Stimulated activated CD4-positive, alpha-beta T cell treated with anti-CD3 and anti-CD28 coated beads, Interleukin-2, amount 100 ng/mL, for 4 hours (primary cell): Measurements from ENCODE around the gene NR1H4.
"Not testable (repeated sequence)": the region's sequence is repeated elsewhere in the genome, so short reads cannot be mapped to it uniquely, and the experiment has no call there.

Source experiments
- DNase-seq: peaks from one replicate; pipeline ENCODE4 v3.0.0-alpha.2; 2020; ENCODE audit warnings: low read depth

NR1H4 gene

DNA sequence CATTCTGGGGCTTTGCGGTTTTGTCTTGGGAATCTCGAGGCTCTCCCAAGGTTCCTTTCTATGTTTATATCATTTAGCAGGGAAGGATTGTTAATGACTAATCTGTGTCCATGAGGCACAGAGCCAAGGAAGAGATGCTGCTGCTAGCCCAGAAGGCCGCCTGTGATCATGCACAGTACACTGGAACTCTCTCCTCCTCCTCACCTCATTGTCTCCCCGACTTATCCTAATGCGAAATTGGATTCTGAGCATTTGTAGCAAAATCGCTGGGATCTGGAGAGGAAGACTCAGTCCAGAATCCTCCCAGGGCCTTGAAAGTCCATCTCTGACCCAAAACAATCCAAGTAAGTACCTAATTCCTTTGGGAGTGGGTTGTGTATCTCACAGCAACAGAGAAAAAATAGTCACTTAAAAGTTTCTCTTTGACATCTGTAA lies at the start of gene NR1H4:
NR1H4 (plus strand) TSS at position 151 of the 435 bp plus-strand sequence. CDS start 19,458 bp downstream, outside the sequence.
- DNase-seq: no peak

DNA sequence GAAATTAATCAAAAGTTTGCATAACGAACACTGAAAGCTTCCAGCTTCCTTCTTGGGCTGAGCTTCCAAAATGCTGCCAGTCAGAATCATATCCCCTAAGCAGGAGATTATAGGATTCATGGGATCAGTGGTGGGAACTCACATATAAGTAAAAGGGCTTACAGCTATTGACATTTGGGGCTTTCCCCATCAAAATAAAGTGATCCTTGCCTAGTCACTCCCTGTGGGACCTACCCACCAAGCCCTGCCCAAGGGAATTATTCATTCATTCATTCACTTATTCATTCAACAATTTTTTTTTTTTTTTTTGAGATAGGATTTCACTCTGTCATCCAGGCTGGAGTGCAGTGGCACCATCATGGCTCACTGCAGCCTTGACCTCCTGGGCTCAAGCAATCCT lies 47.5 kb upstream of the NR1H4 start:
- DNase-seq: no peak

DNA sequence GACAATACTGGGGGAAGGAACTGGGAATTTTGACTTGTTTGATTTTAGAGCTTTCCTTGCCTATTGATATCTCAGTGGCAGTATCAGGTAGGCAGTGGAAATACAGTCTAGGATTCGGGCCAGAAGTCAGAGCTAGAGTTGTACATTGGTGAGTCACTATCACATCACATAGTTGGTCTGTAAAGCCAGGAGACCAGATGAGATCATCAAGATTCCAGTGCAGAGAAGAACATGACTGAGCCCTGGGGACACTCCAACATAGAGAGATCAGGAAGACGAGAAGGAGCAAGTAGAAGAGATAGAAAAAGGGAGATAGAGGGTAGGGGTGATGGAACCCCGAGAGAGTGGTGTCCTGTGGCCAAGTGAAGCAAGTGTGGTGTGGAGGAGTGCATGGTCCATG lies 46.6 kb upstream of the NR1H4 start:
- no peak for DNase-seq

DNA sequence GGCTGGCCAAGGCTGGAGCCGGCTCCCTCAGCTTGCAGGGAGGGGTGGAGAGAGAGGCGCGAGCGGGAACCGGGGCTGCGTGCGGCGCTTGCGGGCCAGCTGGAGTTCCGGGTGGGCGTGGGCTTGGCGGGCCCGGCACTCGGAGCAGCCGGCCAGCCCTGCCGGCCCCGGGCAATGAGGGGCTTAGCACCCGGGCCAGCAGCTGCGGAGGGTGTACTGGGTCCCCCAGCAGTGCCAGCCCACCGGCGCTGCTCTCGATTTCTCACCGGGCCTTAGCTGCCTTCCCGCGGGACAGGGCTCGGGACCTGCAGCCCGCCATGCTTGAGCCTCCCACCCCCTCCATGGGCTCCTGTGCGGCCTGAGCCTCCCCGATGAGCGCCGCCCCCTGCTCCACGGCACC lies 43.4 kb upstream of the NR1H4 start:
- DNase-seq: not testable (repeated sequence)

DNA sequence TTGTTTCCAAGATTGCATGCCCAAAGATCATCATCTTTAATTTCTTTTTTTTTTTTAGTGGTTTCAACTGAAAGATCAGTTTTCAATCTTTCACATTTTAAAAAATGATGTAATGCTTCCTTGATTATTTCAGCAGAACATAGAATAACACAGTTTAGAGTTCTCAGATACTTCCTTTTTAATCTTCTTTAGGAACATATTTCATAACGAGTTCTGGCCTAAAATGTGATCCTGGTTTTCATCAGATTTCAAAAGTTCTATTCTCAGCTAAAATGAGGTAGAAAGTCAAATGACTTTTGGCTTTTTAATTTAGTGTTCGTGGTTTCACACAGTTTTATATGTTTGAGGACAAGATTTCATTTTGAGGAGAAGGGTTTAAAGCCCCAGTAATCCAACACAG lies 40.0 kb upstream of the NR1H4 start:
- no peak for DNase-seq

DNA sequence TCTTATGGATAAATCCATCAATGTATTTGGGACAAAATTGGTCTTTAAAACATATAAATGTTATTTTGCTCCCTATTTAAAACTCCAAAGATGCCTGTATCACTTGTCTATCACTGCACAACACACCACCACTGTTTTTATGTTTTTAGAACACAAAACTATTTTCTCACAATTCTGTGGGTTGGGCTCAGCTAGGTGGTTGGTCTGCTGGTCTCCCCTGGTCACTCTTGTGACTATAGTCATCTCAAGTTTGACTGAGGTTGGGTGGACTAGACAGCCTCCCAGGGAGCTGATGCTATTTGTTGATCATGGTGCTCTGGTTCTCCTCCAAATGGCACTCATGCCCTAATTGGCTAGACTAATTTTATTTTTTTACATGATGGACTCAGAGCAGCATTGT lies 39.5 kb upstream of the NR1H4 start:
- DNase-seq: no peak

DNA sequence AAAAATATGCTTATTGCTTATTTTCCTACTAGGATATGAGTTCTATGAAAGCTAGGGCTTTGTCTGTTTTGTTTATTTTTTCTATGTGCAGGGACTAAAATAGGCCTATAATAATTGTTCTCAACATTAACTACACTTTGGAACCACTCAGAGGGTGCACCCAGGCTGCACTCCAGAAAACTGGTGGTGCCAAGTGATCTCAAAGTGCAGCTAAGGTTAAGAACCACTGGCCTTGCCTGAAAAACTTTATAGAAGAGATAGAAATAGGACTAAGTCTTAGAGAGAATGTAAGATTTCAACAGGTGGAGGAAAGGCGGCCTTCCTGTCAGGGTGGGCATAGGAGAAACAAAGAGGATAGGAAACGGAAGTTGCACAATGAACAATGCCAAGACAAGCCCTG lies 37.7 kb upstream of the NR1H4 start:
- DNase-seq: no peak

DNA sequence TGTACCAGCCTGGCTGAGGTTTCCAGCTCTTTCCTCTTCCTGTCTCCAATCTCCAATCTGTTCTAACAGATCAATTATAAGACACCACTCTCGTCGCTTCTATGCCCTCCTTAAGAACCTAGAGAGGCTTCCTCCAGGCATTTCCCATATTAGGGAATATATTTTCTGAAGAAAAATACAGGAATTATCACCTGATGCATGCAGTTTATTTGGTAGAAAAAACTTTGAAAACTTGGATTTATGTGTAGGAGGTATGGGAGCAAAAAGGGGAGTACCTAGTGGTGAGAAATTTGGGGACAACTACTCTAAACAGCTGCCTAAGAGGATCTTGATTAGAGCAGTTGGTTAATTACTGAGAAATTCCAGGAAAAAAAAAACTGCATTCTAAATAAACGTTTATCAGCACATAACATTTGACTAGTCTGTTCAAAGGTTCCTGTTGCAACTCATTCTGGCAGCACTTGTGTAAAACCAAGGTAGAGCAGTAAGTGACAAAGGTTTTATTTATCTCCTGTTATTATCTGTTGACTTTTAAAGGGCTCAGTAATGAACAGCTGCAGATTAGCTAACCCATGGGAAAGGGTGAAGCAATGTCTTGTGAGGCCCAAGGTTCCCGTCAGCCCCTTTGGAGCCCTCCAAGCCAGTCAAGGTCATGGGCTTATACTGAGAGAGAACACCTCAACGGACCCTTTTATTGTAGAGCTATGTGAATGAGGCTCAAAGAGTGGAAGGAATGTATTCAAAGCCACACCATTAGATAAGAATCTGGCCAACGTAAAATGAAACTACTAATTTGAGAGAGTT lies 36.4 kb upstream of the NR1H4 start:
- DNase-seq: no peak

DNA sequence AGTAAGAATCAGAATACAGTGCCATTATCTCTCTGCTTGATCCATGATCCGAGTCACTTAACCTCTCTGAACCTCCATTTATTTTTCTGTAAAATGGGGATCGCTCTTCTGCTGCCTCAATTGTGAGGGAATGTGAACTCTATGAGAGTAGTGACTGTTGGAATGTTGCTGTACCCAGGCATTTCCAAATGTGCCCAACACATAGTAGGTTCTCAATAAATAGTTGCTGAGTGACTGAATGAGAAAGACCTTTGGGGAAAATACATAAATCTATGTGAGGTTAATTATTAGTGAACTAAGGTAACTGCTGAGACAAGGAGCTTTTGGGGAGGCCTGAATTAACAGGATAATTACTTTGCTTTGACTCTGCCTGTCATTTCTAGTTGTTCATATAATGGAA lies 33.9 kb upstream of the NR1H4 start:
- DNase-seq: no peak

DNA sequence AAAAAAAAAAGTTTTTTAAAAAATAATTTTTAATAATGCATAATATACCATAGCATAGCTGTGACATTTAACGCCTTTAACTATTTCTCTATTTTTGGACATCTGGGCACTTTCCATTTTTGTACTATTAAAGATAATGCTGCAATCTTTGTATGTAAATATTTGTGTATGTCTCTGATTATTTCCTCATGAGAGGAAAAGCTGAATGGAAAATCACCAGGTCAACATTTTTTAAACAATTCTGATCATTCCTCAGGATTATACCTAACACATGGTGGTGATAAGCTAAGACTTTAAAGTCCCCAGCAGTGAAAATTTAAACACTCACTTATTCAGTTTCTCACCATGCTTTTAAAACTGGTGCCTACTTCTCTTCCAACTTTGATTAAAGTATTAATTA lies 31.3 kb upstream of the NR1H4 start:
- DNase-seq: no peak

DNA sequence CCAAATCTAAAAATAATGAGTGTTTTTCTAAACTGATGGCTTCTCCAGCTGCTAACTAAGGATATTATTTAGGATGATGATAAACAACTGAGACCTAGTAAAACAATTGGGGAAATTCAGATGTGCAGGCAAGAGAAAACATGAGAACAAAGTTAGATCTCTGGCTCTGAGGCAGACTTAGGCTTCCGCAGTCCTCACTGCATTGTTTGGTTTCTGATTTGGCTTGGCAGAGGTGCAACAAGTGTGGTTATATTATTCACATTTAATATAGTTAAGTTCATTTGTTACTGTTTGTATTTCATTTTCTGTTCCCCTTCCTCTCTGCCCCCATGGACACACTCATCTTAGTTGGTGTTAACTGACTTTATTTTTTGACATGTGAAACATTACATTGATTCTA lies 30.2 kb upstream of the NR1H4 start:
- no peak for DNase-seq

DNA sequence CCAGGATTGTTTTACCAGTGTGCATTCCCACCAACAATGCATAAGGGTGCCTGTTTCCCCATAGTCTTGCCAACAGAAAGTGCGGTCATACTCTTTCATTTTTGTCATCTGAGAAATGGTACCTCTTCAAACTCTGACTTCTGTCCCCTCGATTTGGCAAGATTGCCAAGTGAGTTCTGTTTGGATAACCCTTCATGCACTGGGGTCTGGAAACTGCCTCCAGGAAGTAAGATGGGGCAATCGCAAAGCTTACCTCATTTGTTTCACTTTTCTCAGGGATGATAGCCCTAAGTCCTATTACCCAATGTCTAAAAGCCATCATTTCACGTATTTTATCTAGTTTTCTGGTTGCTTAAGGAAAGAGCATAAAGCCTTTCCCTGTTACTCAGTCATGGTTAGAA lies 28.6 kb upstream of the NR1H4 start:
- no peak for DNase-seq

DNA sequence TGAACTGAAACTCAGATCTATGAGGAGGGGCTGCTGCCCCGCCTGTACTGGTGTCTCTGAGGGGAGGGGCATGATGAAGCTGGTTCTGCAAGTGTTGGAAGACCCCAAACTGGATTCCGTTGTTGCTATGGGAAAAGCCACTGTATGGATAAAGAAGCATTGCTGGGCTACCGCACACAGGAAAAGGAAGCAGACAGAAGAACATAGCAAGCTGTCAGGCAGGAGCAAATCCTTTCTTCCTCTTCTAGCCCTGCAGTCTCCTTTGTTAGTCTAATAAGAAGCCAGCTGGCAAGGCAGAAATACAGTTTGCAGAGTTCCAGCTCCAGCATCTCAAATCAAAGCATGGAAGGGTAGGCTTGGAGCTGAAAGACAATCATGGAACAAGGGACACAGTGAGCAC lies 26.3 kb upstream of the NR1H4 start:
- no peak for DNase-seq

DNA sequence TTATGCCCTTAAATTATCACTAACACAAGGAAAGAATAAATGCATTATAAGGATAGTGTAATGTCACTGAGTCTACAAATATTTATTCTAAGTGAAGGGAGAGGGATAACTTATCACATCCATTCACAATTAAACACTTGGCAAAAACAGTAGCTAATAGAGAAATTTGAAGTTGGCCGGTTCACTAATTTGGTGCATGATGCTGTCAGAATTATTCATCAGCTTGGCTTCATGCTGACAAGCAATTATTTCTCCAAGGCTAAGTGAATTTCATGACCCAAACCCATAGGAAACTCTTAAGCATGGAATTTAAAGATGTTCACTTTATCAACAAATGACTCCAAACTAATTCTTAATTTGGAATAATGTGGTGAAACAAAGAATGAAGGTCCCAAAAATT lies 25.0 kb upstream of the NR1H4 start:
- no peak for DNase-seq

DNA sequence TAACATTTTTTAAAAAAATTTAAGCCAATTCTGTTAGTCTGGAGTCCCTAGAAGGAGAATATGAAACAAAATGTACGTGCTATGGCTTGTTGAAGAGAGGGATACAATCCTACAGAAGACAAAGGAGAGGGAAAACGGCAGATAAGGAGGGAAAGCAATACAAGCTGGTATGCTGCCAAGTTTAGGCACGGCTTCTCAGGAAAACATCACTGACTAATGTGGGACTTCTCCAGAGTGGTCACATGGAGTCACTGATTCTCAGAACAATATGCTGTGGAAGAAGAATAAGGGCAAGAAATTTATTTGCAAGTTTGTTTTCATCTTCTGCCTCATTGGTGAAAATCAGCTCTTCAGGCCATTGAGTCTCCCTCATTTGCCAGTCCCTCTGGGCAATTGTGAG lies 22.9 kb upstream of the NR1H4 start:
- no peak for DNase-seq

DNA sequence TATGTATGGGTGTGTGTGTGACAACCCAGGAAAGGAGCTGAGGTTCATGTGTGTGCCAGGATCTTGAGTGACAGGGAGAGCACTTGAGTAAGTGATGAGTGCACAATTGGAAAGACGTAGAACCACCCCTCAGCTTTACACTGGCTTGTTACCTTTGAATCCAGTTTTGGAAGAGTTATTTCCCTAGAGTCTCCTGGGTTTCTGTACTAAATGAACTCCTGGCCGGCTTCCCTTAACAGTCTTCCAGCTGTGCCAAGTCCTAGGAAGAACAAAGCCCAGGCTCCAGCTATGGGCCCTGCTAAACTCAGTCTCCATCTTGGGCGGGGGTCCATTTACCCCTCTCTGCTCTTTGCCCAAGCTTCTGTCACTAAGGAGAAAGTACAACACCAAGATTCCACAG lies 19.7 kb upstream of the NR1H4 start:
- no peak for DNase-seq

DNA sequence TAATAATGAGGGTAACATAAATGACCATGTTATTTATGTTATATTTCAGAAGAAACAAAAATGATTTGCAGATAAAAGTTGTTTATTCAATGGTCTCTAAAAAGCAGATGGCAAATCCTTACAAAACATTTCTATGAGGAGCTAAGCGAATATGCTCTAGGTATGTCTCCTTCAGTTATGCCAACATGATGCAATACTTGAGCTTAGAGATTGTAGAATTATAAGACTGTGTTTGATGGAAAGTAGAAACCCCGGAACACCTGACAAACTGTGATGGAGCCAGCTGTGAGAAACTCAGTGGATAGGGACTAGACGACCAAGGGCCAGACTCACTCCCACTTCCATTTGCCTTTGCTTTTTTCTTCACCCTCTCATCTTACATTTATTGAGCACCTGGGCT lies 17.8 kb upstream of the NR1H4 start:
- DNase-seq: no peak

DNA sequence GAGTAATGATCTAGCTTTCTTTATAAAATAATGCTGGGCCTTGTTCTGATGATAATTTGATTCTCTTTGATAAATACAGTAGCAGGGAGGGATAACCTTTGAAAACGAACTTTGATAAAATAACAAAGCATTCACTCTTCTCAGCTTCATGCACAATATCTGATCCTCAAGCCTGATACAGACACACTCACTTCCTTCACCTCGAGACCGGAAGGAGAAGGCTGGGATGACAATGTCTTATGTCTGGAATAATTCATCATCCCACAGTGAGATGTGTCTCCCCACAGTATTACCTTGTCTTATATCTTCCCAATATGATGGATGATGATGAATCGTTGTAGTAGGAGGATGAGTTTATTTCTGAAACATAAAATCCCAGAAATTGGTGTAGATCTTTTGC lies 15.5 kb upstream of the NR1H4 start:
- DNase-seq: no peak

DNA sequence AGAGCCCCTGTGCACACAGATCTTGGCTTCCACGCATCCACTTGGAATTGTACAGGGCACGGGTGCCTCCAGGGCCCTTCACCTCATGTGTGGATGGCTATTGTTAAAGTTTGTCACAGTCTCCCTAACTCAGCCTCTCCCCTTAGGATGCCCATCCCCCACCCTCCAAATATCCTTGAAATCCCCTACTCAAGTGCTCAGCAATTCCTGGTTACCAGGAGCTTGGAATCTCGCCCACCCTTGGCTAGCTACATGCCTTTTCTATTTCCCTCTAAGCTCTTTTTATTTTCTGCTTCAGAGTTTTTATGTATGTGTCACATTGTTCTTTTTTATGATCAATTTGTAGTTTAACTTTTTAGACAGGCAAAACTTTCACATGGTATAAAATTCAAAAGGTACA lies 13.0 kb upstream of the NR1H4 start:
- DNase-seq: no peak

DNA sequence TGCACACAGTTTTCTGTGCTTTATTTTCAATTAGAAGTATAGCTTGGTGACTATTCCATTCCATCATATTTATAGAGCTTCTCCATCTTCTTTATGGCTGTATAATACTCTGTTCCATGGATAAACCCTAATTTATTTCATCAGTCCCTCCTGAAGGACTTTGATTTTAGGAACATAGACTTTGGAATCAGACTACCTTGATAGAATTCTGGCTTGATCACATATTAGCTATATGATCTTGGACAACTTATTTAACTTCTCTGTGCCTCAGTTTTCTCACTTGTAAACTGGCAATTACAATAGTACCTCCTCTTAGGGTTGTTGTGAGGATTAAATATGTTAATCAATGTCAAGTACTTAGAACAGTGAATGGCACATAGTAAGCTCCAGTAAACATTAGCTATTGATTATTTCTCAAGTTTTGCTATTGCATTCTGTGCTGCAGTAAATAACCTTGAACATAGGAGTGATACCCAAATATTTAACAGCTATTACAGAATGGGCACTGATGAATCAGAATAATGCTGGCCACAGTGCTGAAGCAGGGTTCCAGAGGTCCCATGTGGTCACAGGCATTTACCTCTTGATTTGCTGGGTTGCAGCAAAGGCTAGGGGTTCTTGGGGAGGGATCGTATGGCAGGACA lies 12.2 kb upstream of the NR1H4 start:
- no peak for DNase-seq

DNA sequence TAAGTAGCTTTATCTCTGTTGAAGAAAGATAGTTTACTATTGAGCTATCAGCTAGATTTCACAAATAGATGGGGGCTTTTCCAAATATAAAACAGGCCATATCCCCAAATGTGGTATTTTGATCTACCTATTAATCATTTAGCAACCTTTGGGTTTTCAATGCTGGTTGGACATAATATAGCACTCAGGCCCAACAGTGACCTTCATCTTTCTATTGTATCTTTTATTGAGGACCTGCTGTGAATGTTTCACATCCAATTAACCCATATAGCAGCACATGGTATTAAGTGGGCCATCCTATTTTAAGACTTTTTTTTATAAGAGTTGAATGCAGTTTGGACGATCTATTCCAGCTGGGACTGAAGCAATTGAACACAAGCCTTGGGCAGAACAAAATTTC lies 10.0 kb upstream of the NR1H4 start:
- no peak for DNase-seq

DNA sequence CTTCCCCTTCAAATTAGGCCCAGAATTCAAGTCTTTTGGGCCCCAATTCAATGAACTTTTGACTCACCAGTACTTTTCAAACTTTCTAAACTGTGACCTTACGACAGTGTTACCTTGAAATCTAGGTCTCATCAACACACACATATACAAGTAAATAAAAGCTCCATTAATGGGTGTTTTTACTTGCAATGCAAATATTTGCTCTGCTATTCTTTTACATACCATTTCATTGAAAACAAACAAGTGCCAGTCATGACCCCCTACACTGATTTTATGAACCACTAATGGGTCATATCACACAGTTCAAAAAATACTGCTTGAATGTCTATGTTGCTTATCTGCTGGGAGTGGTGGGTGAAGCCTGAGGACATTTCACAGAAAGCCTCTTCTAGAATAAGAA lies 9.1 kb upstream of the NR1H4 start:
- no peak for DNase-seq

DNA sequence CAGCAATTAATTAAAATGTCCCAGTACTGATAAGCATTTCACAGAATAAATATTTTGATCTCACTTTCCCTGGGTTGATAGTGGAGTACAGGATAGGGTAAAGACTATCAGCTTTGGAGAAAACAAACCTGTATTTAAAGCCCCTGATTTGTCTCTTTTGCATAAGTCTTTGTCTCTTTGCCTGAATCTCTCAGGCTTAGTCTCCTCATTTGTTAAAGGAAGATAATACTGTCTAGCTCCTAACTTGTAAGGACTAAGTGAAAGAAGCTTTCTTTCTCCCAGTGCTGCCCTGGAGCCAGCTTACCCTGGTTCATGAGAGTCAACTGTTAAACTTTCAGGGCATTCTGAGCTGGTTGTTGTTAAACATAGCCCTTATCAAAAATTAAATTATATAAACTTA lies 5.5 kb upstream of the NR1H4 start:
- DNase-seq: no peak

DNA sequence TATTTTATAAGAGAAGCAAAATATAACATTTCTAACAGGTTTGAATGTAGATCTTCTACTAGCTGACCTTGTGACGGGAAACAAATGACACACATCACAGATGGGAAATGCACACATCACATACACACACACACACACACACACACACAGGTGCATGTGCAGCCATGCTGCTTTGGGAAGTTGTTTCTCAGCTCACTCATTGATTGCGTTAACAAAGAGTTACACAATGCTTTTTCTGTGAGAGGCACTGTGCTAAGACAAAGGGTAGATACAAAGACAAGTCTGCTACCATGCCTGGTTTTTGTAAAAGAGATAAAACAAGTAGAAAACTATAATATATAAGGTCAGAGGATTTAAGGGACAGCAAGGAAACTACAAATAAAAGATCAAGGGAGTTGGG lies 1.3 kb upstream of the NR1H4 start:
- no peak for DNase-seq
